ENCODE measurements around the gene TTC6.

DNA sequence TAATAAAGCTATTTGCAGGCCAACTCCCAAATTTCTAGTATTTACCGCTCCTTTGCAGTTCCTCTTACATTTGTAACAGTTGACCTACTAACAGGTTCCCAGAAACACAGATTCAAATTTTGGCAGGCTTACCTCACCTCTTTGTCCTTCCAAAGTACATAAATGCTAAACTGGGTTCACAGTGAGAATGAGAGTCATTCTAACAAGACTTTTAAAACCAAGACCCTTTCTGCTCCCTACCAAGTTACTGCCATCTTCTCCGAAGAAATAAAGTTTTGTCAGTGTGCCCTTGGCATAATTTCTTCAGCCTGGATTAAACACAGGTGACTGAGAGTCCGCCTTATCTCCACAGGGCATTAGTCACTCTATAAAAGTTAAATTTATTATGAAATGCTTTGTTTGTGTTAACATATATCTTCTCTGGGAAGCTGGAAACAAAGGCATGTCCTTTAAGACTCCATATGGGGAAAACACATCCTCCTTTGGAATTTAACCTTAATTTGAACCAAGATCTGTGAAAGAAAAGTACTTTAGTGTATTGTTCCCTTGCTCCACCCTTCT lies 28.5 kb upstream of the TTC6 start:
- no peak for TF ChIP-seq GLIS3 (CRISPR knock-in tag; IDR thresholded peaks at IDR 0.05)
- no peak for TF ChIP-seq ZNF8 (CRISPR knock-in tag; IDR thresholded peaks at IDR 0.05)
- TF ChIP-seq ISL1 (CRISPR knock-in tag; IDR thresholded peaks at IDR 0.05), result no peak
- TF ChIP-seq ZNF565 (CRISPR knock-in tag; conservative IDR thresholded peaks at IDR 0.05; ENCODE audit: low read depth), result no peak
- no peak for TF ChIP-seq ZFP3 (CRISPR knock-in tag; IDR thresholded peaks at IDR 0.05)
- TF ChIP-seq, protein P1, sequence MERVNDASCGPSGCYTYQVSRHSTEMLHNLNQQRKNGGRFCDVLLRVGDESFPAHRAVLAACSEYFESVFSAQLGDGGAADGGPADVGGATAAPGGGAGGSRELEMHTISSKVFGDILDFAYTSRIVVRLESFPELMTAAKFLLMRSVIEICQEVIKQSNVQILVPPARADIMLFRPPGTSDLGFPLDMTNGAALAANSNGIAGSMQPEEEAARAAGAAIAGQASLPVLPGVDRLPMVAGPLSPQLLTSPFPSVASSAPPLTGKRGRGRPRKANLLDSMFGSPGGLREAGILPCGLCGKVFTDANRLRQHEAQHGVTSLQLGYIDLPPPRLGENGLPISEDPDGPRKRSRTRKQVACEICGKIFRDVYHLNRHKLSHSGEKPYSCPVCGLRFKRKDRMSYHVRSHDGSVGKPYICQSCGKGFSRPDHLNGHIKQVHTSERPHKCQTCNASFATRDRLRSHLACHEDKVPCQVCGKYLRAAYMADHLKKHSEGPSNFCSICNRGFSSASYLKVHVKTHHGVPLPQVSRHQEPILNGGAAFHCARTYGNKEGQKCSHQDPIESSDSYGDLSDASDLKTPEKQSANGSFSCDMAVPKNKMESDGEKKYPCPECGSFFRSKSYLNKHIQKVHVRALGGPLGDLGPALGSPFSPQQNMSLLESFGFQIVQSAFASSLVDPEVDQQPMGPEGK (CRISPR knock-in tag; IDR thresholded peaks at IDR 0.05; ENCODE audit: borderline replicate concordance), result no peak
- TF ChIP-seq, protein P2, sequence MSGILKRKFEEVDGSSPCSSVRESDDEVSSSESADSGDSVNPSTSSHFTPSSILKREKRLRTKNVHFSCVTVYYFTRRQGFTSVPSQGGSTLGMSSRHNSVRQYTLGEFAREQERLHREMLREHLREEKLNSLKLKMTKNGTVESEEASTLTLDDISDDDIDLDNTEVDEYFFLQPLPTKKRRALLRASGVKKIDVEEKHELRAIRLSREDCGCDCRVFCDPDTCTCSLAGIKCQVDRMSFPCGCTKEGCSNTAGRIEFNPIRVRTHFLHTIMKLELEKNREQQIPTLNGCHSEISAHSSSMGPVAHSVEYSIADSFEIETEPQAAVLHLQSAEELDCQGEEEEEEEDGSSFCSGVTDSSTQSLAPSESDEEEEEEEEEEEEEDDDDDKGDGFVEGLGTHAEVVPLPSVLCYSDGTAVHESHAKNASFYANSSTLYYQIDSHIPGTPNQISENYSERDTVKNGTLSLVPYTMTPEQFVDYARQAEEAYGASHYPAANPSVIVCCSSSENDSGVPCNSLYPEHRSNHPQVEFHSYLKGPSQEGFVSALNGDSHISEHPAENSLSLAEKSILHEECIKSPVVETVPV (CRISPR knock-in tag; IDR thresholded peaks at IDR 0.05), result no peak
- TF ChIP-seq ARNTL (CRISPR knock-in tag; IDR thresholded peaks at IDR 0.05; ENCODE audit: borderline replicate concordance, low read depth), result no peak
- TF ChIP-seq, protein P3, sequence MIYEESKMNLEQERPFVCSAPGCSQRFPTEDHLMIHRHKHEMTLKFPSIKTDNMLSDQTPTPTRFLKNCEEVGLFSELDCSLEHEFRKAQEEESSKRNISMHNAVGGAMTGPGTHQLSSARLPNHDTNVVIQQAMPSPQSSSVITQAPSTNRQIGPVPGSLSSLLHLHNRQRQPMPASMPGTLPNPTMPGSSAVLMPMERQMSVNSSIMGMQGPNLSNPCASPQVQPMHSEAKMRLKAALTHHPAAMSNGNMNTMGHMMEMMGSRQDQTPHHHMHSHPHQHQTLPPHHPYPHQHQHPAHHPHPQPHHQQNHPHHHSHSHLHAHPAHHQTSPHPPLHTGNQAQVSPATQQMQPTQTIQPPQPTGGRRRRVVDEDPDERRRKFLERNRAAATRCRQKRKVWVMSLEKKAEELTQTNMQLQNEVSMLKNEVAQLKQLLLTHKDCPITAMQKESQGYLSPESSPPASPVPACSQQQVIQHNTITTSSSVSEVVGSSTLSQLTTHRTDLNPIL (CRISPR knock-in tag; IDR thresholded peaks at IDR 0.05; ENCODE audit: low read depth), result no peak

Data from SK-N-SH treated with all-trans-retinoic acid at 6 μM for 48 hours (cell line).